ENCODE results near the gene ASMT.

GRCh38 chrX:1629244-1629643, 14.4 kb downstream of the ASMT start:
- TF ChIP-seq CTCF (IDR thresholded peaks at IDR 0.05) (no peak), POLR2AphosphoS5 (IDR thresholded peaks at IDR 0.05) (no peak), POLR2A (IDR thresholded peaks at IDR 0.05) (no peak), EP300 (IDR thresholded peaks at IDR 0.05; ENCODE audit: low read depth) (no peak)

Measured in transverse colon (tissue), 4 donors.